ENCODE measurements around the gene PRKAA1. TPM values are rescaled to one million over a fixed set of nuclear protein-coding genes. Genes with fewer than 3 reads are reported as not detected.

PRKAA1 gene
- total RNA-seq, 1 experiment from 2014 or later: 28.8 TPM

DNA sequence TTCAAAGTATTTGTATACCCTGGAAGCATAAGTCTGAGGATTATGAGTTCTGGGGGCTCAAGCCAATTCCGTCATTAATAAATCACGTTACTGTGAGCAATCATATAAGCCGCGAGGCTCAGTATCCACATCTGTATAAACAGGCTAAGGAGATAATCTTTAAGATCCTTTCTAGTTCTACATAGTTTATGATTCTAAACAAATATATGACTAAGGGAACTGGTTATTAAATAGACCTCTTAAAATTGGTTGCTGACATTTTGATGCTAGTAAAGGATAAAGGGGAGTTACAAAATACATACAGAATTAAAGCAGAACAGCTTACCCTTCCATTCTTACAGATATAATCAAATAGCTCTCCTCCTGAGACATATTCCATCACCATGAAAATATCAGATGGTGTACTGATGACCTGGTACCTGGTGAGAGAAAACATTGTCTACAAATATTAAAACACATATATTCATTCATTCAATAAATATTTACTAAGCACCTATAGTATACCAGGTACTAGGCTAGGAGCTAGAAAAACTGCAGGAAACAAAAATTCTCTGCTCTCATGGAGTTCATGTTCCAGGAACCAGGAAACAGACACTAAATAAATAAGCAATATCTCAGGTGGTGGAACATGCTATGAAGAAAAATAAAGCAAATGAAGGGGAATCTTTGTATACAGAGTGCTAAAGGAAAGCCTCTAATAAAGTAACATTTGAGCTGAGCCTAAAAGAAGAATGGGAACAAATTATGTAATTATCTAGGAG is 22.9 kb downstream of the PRKAA1 start:
- no peak overlapping the region for H2BK20ac ChIP-seq (ENCODE audit: low read depth, low read length, poor library complexity, severe bottlenecking)

More for the DNA sequence above, 22.9 kb downstream of the PRKAA1 start:
- H2BK5ac ChIP-seq (ENCODE audit: insufficient read length, low read length): no peak overlapping the region
- no peaks in the 10 kb centered on the region for H3K27me3 Mint-ChIP-seq (ENCODE audit: low read depth)
- H4K91ac ChIP-seq (ENCODE audit: insufficient read length, low read depth, low read length): no peak overlapping the region
- no peak overlapping the region for H4K5ac ChIP-seq (ENCODE audit: insufficient read length, low read depth, low read length)
- H3K27ac Mint-ChIP-seq: no peak overlapping the region
- no peak overlapping the region for H3K56ac ChIP-seq (ENCODE audit: insufficient read length, low read depth, low read length)
- no peak overlapping the region for H3T11ph ChIP-seq (ENCODE audit: low read length)
- no peak overlapping the region for H4K8ac ChIP-seq (replicated peaks; ENCODE audit: insufficient read length, low read depth, low read length)
- H2BK15ac ChIP-seq (ENCODE audit: low read depth, low read length): no peak overlapping the region
- H3K79me2 ChIP-seq (ENCODE audit: insufficient read depth, low read length): peaks cover 2% of the 10 kb centered on the region; the same call in 1 of the 2 replicates
- no peak overlapping the region for H2BK12ac ChIP-seq (ENCODE audit: insufficient read length, low read depth, low read length)
- H3K4ac ChIP-seq (ENCODE audit: low read depth, low read length): no peak overlapping the region
- H3K27me3 ChIP-seq (ENCODE audit: insufficient read depth, low read length): no peaks in the 10 kb centered on the region
- H3K14ac ChIP-seq (ENCODE audit: insufficient read depth, low read length): no peak overlapping the region
- H3K27ac ChIP-seq (ENCODE audit: insufficient read length, low read depth, low read length): no peak overlapping the region
- H3K9me3 Mint-ChIP-seq: no peaks in the 10 kb centered on the region
- TF ChIP-seq, protein P1, sequence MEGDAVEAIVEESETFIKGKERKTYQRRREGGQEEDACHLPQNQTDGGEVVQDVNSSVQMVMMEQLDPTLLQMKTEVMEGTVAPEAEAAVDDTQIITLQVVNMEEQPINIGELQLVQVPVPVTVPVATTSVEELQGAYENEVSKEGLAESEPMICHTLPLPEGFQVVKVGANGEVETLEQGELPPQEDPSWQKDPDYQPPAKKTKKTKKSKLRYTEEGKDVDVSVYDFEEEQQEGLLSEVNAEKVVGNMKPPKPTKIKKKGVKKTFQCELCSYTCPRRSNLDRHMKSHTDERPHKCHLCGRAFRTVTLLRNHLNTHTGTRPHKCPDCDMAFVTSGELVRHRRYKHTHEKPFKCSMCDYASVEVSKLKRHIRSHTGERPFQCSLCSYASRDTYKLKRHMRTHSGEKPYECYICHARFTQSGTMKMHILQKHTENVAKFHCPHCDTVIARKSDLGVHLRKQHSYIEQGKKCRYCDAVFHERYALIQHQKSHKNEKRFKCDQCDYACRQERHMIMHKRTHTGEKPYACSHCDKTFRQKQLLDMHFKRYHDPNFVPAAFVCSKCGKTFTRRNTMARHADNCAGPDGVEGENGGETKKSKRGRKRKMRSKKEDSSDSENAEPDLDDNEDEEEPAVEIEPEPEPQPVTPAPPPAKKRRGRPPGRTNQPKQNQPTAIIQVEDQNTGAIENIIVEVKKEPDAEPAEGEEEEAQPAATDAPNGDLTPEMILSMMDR (conservative IDR thresholded peaks at IDR 0.05): no peak
- DNase-seq: no peak
- H3K23ac ChIP-seq (ENCODE audit: insufficient read length, low read depth, low read length): no peak overlapping the region
- no peak overlapping the region for H3K18ac ChIP-seq (ENCODE audit: insufficient read length, low read depth, low read length)
- no CpG with 5 or more reads among the region's 4 CpGs for WGBS (ENCODE audit: extremely low coverage, insufficient read length, low lambda C conversion rate)
- H3K36me3 Mint-ChIP-seq (ENCODE audit: insufficient read depth in 1 of 3, low read depth in 3 of 3): peaks cover 10 to 40% (median 27%) of the 10 kb centered on the region in 3 experiments; a peak in 6 of 7 replicates
- no peak overlapping the region for H2BK120ac ChIP-seq (ENCODE audit: low read depth, low read length, poor library complexity, severe bottlenecking)
- H3K9ac ChIP-seq (ENCODE audit: extremely low read depth, insufficient read length, low read length): no peak overlapping the region
- H3K4me1 Mint-ChIP-seq: no peaks in the 10 kb centered on the region
- no peak overlapping the region for H3K4me3 Mint-ChIP-seq
- H3K4me1 ChIP-seq (ENCODE audit: insufficient read depth, low read length): no peaks in the 10 kb centered on the region
- no peaks in the 10 kb centered on the region for H3K79me1 ChIP-seq (ENCODE audit: insufficient read depth, low read depth, low read length, poor library complexity, severe bottlenecking)
- H3K9me3 ChIP-seq (ENCODE audit: control insufficient read depth, low read depth, low read length): no peaks in the 10 kb centered on the region
- no peak overlapping the region for H3K4me2 ChIP-seq (ENCODE audit: insufficient read depth, insufficient read length, low read length)
- H4K20me1 ChIP-seq (ENCODE audit: control insufficient read depth, insufficient read depth, insufficient read length): no peaks in the 10 kb centered on the region
- H3K23me2 ChIP-seq (ENCODE audit: insufficient read length, low read depth, low read length, poor library complexity, severe bottlenecking): no peaks in the 10 kb centered on the region
- H2AFZ ChIP-seq (ENCODE audit: low read length): no peak overlapping the region
- no peak overlapping the region for H2AK5ac ChIP-seq (ENCODE audit: insufficient read length, low read length)
